Activated CD4-positive, alpha-beta T cell treated with anti-CD3 and anti-CD28 coated beads for 1 hour (primary cell): Measurements from ENCODE around the gene TES.

Experiments
- DNase-seq: peaks from one replicate; pipeline ENCODE4 v3.0.0-alpha.2; 2020

TES gene

DNA sequence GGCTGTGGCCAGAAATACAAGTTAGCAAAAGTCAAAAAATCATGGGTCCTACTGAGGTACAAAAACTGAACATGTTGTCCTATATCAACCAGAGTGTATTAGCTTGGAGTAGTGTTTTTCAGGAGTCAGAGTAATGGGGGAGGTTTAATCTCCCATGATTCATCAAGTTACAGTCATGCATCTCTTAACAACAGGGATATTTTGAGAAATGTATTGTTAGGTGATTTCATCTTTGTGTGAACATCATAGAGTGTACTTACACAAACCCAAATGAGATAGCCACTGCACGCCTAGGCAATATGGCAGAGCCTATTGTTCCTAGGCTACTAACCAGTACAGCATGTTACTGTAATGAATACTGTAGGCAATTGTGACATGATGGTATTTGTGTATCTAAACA lies 14.9 kb upstream of the TES start:
- no peak for DNase-seq

- DNase-seq, result no peak
Observed at GRCh38 chr7:116196947-116197346, 13.4 kb upstream of the TES start.

GRCh38 chr7:116197360-116197759 lies 13.0 kb upstream of the TES start:
- no peak for DNase-seq

- DNase-seq, result no peak
Observed at GRCh38 chr7:116198748-116199410, 11.5 kb upstream of the TES start.

DNA sequence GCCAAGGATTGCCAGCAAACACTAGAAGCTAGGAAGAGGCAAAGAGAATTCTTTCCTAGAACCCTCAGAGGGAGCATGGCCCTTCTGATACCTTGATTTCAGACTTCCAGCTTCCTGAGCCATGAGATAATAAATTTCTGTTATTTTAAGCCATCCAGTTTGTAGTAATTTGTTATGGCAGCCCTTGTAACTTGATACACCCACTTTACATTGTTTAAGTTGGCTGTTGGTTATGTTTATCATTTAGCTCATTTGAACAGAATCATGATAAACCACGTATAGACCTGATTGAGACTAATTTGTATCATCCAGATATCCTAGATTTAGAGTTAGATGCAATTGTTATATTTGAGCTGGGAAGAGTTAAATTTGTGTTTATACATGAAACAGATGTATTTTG lies 9.4 kb upstream of the TES start:
- DNase-seq, result no peak

GRCh38 chr7:116206141-116206540 lies 4.2 kb upstream of the TES start:
- no peak for DNase-seq

- no peak for DNase-seq
Observed at GRCh38 chr7:116208919-116209318, 1.4 kb upstream of the TES start.

DNA sequence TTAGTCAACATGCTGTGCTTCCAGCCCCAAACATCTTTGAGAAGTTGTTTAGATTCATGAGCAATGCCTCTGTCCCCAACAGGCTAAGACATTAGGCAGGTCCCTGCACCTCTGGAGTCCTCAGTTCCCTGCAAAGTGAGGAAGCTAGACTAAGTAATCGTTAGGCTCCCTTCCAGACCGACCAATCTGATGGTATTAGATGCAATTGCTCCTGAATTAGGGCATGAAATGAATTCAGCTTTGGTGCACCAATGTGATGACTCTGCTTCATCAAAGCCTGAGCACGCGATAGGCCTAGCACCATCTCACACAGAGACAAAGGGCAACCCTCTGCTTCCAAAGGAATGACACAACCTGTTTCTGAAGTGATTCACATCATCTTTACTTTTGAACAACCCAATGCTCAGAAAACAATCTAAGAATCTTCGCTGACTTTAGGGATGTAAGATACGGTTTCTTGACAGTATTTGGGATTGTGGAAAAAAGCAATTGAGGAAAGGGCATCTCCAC lies 723 bp upstream of the TES start:
- no peak for DNase-seq

GRCh38 chr7:116211006-116211912 lies 920 bp downstream of the TES start:
- peak; percentile 61 for DNase-seq

DNA sequence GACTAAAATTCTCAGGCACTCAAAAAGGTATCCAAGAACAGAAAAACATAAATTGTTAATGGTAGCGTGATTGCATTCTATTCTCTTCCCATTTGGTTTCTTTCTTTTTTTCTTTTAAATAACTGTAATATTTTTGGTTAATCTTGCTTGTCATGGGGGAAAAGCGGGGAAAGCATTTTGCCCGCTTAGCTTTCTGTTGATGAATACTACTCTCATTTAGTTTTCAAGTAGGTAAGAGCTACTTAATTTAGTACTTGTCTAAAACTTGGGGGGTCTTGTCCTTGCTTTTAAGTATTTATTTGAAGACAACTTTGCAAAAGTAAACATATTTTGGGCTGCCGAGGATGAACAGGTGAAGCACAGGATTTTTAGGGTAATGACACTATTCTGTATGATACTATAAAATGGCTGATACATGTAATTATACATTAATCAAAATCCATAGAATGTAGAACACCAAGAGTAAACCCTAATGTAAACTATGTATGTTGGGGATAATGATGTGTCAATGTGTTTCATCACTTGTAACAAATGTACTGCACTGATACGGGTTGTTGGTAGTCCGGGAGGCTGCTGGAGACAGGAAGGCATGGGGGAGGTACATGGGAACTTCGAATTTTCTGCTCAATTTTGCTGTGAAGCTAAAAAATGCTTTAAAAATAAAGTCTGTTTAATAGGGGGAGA lies 1.7 kb downstream of the TES start:
- DNase-seq, result no peak

- no peak for DNase-seq
Observed at GRCh38 chr7:116212869-116213268, 2.5 kb downstream of the TES start.

DNA sequence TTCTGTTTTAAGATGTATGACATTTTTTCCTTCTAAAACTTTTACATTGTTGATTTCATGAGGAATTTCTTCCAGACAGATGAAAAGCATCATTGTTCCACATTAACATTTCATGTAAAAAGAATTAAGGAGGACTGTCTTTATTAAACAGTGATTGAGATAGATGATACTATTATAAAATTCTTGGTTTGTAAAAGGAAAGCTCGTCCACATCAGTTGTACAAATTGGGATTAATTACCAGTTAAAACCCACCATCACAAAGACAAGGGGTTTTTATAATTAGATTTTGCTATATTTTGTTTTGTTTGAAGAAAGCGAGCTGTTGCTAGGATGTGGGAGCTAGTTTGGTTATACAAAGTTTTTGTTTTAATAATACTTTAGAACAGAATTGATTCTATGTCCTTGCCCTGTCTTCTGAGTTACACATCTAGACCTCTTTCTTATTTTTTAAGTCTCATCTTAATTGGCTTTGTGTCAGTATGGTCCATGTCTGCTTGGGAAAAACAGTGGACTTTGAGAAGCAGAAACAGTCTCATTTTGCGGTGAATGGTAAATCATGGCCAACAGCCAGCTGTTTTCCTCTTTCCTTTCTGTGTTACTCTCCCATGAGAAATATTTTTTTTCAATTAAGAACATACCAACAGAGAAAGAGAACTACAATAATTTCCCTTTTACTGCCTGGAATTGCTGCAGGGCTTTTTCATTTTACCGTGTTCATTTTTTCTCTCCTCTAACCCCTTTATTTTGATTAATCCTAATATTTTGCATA lies 3.2 kb downstream of the TES start:
- no peak for DNase-seq

GRCh38 chr7:116214921-116215320 lies 4.6 kb downstream of the TES start:
- DNase-seq, result no peak

GRCh38 chr7:116215551-116215950 lies 5.2 kb downstream of the TES start:
- no peak for DNase-seq

DNA sequence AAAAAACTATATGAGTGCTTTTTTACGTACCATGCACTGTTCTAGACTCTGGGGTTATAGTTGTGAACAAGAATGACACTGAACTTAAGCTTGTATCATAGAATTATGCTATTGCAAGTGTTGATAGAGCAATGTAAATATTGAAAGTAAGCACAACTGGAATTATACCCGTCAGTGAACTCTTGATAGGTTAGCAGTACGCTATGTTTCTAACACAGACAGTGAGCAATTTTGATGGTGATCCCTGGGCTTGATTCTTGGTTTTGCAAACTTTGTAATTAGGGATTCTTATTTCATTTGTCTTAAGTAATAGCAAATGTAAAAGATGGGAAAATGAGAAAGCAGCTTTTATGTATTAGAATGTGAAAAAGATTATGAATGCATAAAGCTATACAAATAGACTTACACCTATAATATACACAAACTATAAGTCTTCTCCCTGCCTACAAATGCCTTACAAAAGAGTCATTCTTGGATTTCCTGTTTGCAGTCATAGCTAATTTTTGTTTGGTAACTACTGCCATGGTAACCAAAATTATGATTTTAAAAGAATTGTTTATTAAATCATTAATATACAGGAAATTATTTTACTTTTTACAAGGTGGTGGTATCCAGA lies 6.7 kb downstream of the TES start:
- no peak for DNase-seq

GRCh38 chr7:116218051-116218645 lies 7.8 kb downstream of the TES start:
- DNase-seq, result no peak

- no peak for DNase-seq
Observed at GRCh38 chr7:116218747-116219146, 8.4 kb downstream of the TES start.

DNA sequence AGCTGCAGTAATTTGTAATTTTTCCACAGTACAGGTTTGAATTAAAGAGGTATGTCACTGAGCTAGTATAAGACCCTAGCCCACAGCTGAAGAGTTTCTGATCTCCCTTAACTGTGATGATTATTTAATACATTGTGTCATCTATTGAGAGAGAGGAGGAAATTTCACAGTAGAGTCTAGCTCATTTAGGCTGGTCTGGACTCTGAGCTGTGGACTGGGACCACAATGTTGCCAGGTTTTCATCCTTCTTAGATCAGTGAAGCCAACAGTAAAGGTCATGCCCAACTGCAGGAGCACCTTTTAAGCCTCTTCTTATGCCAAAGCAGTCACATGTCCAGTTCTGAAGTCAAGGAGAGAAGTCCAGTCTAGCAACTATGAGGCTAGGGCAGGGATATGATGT lies 8.9 kb downstream of the TES start:
- no peak for DNase-seq

DNA sequence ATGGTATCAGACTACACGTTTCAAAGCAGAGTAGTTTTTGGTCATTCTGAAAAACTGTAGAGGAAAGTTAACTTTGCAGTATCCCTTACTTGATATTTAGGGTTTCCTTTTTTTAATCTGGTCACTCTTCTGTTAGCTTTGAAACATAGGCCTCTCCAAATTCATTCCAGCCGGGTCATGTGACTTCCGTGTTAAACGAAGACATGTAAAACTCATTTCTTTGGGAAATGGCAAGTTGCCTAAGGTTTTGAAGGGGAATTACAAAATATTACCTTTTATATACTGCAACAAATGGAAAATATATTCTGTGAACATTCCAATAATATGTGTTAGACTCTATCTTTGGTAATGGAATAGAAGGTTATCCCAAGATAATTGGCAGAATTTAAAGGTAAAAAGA lies 9.5 kb downstream of the TES start:
- no peak for DNase-seq

- DNase-seq, result no peak
Observed at GRCh38 chr7:116222501-116222900, 12.2 kb downstream of the TES start.

GRCh38 chr7:116223588-116223987 lies 13.2 kb downstream of the TES start:
- no peak for DNase-seq
